K562 (cell line): Measurements from ENCODE around the gene PLAC1. TPM values are rescaled to one million over a fixed set of nuclear protein-coding genes. Genes with fewer than 3 reads are reported as not detected.

Experiments
- ATAC-seq: fragments of 200-7000 bp; cut with Tn5 transposase; 3 replicates; pipeline ENCODE4 v1.9.1; 2020; ENCODE audit warnings: moderate library complexity
- BruUV-seq: library from RNA; stranded (reverse); fragments of 400-500 nt; replicated peaks from 2 replicates; lab custom pipeline; 2021; lab: Mats Ljungman, UMichigan
- CTCF ChIA-PET: fragments of 300-600 bp; formaldehyde crosslinking; extraction: SDS; loops from one replicate; lab custom pipeline; 2021; ENCODE audit warnings: low intra/inter-chr PET ratio; lab: Yijun Ruan, JAX
- POLR2A ChIA-PET: fragments of 300-600, 350-650 bp; sonication (Branson Sonifier 250); formaldehyde crosslinking; extraction: SDS; loops from one replicate; lab custom pipeline; 2021; ENCODE audit warnings: antibody characterized with exemption, inconsistent platforms; lab: Yijun Ruan, JAX
- DNase-seq, 4 experiments: peaks; one replicate each; pipeline versions ENCODE4 v3.0.0 to v3.0.0-alpha.2; 2011 to 2018; ENCODE audit warnings: low spot score in 3 of 4, mixed read lengths in 3 of 4; ENCODE audit errors: extremely low read depth in 1 of 4
- FAIRE-seq: peaks from 2 replicates; lab custom pipeline; 2011; peaks lifted over from hg19 to GRCh38; lab: Jason Lieb, UNC
- H2AFZ ChIP-seq: 2 replicates; pipeline ENCODE4 v1.6.0; 2011; ENCODE audit warnings: low read depth, low read length, control low read depth, inconsistent platforms
- H3K27ac ChIP-seq: fragments of 200-600 bp; 3 replicates; pipeline ENCODE4 v1.8.0; 2011; ENCODE audit warnings: low read depth, mild to moderate bottlenecking, control low read depth, inconsistent platforms, low read length, moderate library complexity, mixed read lengths; ENCODE audit errors: extremely low read depth
- H3K27me3 ChIP-seq, 2 experiments: fragments of 300-600 bp in 1 of 2; 2 replicates in 1 of 2; 3 replicates in 1 of 2; pipeline versions ENCODE4 v1.6.0 to v1.8.0; 2011; ENCODE audit warnings: inconsistent platforms in 2 of 2, low read length in 2 of 2, mild to moderate bottlenecking in 1 of 2, mixed read lengths in 1 of 2, moderate library complexity in 1 of 2; ENCODE audit not compliant: control insufficient read depth in 2 of 2, insufficient read depth in 2 of 2
- H3K36me3 ChIP-seq: fragments of 300-600 bp; 3 replicates; pipeline ENCODE4 v1.8.0; 2011; ENCODE audit warnings: mild to moderate bottlenecking, low read length, inconsistent platforms; ENCODE audit not compliant: control insufficient read depth, insufficient read depth
- H3K4me1 ChIP-seq, 2 experiments: fragments of 200-600 bp in 1 of 2; replicated peaks in 1 of 2; 2 replicates in 1 of 2; 3 replicates in 1 of 2; pipeline versions ENCODE4 v1.5.1 to v1.8.0; 2011; ENCODE audit warnings: inconsistent platforms in 2 of 2, low read length in 2 of 2, mild to moderate bottlenecking in 1 of 2, mixed read lengths in 1 of 2, moderate library complexity in 1 of 2; ENCODE audit not compliant: control insufficient read depth in 2 of 2, insufficient read depth in 2 of 2
- H3K4me2 ChIP-seq: 2 replicates; pipeline ENCODE4 v1.6.1; 2011; ENCODE audit warnings: low read length, control low read depth, inconsistent platforms, mixed read lengths; ENCODE audit not compliant: insufficient read depth
- H3K4me3 ChIP-seq: fragments of 200-600 bp; sonication (generic), shearing (Covaris generic); 2 replicates; pipeline ENCODE4 v1.5.1; 2016; ENCODE audit warnings: control low read depth, inconsistent platforms
- H3K79me2 ChIP-seq: fragments of 200-600 bp; 3 replicates; pipeline ENCODE4 v1.8.0; 2011; ENCODE audit warnings: low read length, inconsistent platforms; ENCODE audit not compliant: control insufficient read depth, insufficient read depth
- H3K9ac ChIP-seq, 2 experiments: 2 replicates each; pipeline versions ENCODE4 v1.6.0 to v1.6.1; 2011; ENCODE audit warnings: low read depth in 2 of 2, low read length in 2 of 2, control low read depth in 1 of 2, inconsistent platforms in 1 of 2, mild to moderate bottlenecking in 1 of 2, mixed read lengths in 1 of 2; ENCODE audit not compliant: insufficient read depth in 1 of 2
- H3K9me1 ChIP-seq: one replicate; pipeline ENCODE4 v1.6.0; 2011; ENCODE audit warnings: inconsistent platforms, mild to moderate bottlenecking, low read length, moderate library complexity; ENCODE audit not compliant: control insufficient read depth, insufficient read depth
- H3K9me3 ChIP-seq: replicated peaks from 2 replicates; pipeline ENCODE4 v1.5.1; 2011; ENCODE audit warnings: low read depth, low read length, inconsistent platforms; ENCODE audit not compliant: control insufficient read depth, insufficient read depth
- H4K20me1 ChIP-seq: replicated peaks from 2 replicates; pipeline ENCODE4 v1.6.1; 2011; ENCODE audit warnings: low read length, inconsistent platforms, mixed read lengths; ENCODE audit not compliant: control insufficient read depth, insufficient read depth
- BMI1 ChIP-seq: fragments of 150-350 bp; IDR thresholded peaks from 2 replicates; pipeline ENCODE4 v1.6.1; 2014; ENCODE audit warnings: low read length
- CHAMP1 ChIP-seq: fragments of 450-650 bp; IDR thresholded peaks from 2 replicates; pipeline ENCODE4 v1.6.1; 2016; ENCODE audit warnings: mild to moderate bottlenecking
- NFXL1 ChIP-seq: fragments of 450-650 bp; formaldehyde crosslinking; IDR thresholded peaks from 2 replicates; pipeline ENCODE4 v1.4.0; 2021; ENCODE audit warnings: mild to moderate bottlenecking
- POU5F1 ChIP-seq: fragments of 150-350 bp; IDR thresholded peaks from 2 replicates; pipeline ENCODE4 v1.6.1; 2014; ENCODE audit warnings: borderline replicate concordance, low read length, low read depth, mild to moderate bottlenecking; ENCODE audit not compliant: partially characterized antibody
- WGBS: fragments of 100-300 bp; shearing (Covaris generic); methylation state at CpG from one replicate; pipeline ENCODE4 v1.1.6; 2016; ENCODE audit warnings: low coverage, mixed read lengths; ENCODE audit not compliant: insufficient coverage; ENCODE audit errors: missing lambda C conversion rate; 5-methylcytosine and 5-hydroxymethylcytosine counted together
- in situ Hi-C: fragments of 300-500 bp; cut with MboI; formaldehyde crosslinking; loops from 4 replicates; pipeline ENCODE4 v1.15.0; 2018; ENCODE audit warnings: inconsistent platforms, mixed read lengths
- intact Hi-C: fragments of 100-400 bp; cut with micrococcal nuclease; formaldehyde crosslinking; loops from 2 replicates; pipeline ENCODE4 v1.14.2; 2022
- polyA plus RNA-seq, 8 experiments: library from polyadenylated mRNA; depleted of rRNA in 4 of 8; stranded (reverse) in 5 of 8; unstranded in 3 of 8; fragments of >200 nt; fragmentation: Nextera tagmentation in 2 of 8; fragmentation: Illumina TruSeq in 1 of 8; extraction: Ambion mirVana in 2 of 8; extraction: Trizol in 1 of 8; gene quantifications; 2 replicates each; pipeline versions ENCODE4 v1.2.1 to v1.2.3, GENCODE V29; 2011 to 2014; ENCODE audit warnings: inconsistent platforms in 1 of 8, missing spikeins in 1 of 8
- total RNA-seq, 7 experiments: library from RNA; depleted of rRNA in 6 of 7; stranded (reverse); fragments of >200 nt in 6 of 7; fragmentation: Illumina TruSeq in 2 of 7; extraction: Trizol in 2 of 7; gene quantifications; 2 replicates each; pipeline versions ENCODE4 v1.2.1 to v1.2.3, GENCODE V29; 2011 to 2021; ENCODE audit warnings: low replicate concordance in 1 of 7
- TF ChIP-seq, protein P1 (sequence below): fragments of 200-600 bp; sonication (generic); IDR thresholded peaks from one replicate; pipeline ENCODE4 v1.6.1; 2012; ENCODE audit warnings: mild to moderate bottlenecking, low read depth, low read length, inconsistent platforms

The PLAC1 gene
- total and polyA plus RNA-seq, 9 of the 15 experiments (the other 6 are each of a cell fraction or from before 2014, with no cell fraction given): 0.82 to 9.1 (median 1.7) TPM

DNA sequence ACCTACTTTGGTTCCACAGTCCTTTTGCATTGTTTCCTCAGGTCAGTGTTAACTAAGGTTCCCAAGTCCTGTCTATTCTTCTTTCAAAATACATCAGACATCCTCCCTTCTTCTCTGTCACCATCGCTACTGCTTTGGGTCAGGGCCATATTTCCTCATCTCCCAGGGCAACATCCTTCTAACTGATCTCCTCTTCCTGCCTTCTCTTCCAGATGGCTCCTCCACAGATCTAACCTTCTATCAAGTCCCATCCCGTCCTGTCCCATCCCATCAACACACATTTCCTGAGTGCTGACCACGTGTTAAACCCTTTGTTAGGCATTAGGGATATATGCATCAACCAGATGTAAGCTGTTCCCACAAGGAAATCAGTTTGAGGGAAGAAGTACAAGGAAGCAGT, 25.9 kb downstream of the PLAC1 start (continued):
- no peak for TF ChIP-seq CHAMP1
- TF ChIP-seq, all 486 proteins: peak for 0

DNA sequence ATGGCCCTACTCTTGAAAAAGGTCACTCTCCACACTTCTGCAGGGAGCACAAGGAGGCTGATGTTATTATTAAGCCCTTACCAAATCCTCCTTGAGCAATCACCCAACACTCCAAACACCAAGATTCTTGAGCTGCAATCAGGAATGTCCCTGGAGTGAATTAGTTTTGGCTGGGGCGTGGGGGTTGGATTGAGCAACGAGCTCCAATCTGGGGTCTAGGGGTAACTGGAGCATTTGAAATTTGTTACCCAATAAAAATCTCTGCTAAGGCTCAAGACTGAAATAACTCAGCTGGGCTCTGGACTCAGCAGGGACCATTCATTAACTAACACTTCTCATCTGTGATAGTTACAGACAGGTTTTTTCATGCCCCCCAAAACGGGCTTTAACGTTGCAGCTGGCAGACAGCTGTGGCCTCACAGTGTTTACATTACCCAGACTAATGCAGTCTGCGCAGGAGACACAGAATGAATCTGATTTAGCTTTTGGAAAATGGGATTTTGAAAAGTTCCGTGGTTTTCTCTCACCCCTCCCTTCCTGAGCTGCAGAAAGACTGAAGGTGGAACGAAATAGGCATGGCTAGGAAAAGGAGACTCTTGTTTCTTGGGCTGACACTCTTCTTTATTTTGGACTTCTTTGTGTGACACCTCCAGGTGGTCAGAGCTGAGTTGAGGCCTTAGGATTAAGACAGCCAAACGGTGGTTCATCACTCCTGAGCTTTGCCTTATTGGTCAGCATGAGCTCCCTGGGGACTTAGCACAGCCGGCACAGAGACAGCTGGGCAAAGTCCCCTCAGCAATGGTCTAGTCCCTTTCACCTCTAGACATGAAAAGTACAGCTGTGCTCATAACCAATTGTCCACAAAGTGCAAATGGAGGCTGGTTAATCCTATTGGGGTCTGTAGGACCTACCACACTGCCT, 26.6 kb downstream of the PLAC1 start:
- in situ Hi-C loops: no loop called here
- BruUV-seq: no TSS peak
- DNase-seq (no peak), ATAC-seq (no peak), FAIRE-seq (no peak)
- no peaks in the 10 kb centered on the region for H3K36me3 ChIP-seq
- H3K27ac ChIP-seq: no peak overlapping the region
- CTCF ChIA-PET: no interaction called here
- H3K4me2 ChIP-seq: no peak overlapping the region
- intact Hi-C loops: no loop called here
- H3K27me3 ChIP-seq: no peaks in the 10 kb centered on the region; a peak in 1 of 5 replicates
- H3K79me2 ChIP-seq: no peaks in the 10 kb centered on the region
- 14% methylated on average over 8 of the region's 9 CpGs for WGBS
- POLR2A ChIA-PET: no interaction called here
- H3K4me3 ChIP-seq: no peak overlapping the region
- H3K9ac ChIP-seq: no peak overlapping the region
- H3K9me1 ChIP-seq: no peaks in the 10 kb centered on the region
- H4K20me1 ChIP-seq: no peaks in the 10 kb centered on the region
- no peak overlapping the region for H2AFZ ChIP-seq
- no peaks in the 10 kb centered on the region for H3K9me3 ChIP-seq
- peaks cover 0 to 2% of the 10 kb centered on the region in 2 experiments; a peak in 1 of 5 replicates for H3K4me1 ChIP-seq
- TF ChIP-seq POU5F1 (no peak), NFXL1 (CRISPR knock-in tag) (no peak), BMI1 (no peak)
- TF ChIP-seq, protein P1, sequence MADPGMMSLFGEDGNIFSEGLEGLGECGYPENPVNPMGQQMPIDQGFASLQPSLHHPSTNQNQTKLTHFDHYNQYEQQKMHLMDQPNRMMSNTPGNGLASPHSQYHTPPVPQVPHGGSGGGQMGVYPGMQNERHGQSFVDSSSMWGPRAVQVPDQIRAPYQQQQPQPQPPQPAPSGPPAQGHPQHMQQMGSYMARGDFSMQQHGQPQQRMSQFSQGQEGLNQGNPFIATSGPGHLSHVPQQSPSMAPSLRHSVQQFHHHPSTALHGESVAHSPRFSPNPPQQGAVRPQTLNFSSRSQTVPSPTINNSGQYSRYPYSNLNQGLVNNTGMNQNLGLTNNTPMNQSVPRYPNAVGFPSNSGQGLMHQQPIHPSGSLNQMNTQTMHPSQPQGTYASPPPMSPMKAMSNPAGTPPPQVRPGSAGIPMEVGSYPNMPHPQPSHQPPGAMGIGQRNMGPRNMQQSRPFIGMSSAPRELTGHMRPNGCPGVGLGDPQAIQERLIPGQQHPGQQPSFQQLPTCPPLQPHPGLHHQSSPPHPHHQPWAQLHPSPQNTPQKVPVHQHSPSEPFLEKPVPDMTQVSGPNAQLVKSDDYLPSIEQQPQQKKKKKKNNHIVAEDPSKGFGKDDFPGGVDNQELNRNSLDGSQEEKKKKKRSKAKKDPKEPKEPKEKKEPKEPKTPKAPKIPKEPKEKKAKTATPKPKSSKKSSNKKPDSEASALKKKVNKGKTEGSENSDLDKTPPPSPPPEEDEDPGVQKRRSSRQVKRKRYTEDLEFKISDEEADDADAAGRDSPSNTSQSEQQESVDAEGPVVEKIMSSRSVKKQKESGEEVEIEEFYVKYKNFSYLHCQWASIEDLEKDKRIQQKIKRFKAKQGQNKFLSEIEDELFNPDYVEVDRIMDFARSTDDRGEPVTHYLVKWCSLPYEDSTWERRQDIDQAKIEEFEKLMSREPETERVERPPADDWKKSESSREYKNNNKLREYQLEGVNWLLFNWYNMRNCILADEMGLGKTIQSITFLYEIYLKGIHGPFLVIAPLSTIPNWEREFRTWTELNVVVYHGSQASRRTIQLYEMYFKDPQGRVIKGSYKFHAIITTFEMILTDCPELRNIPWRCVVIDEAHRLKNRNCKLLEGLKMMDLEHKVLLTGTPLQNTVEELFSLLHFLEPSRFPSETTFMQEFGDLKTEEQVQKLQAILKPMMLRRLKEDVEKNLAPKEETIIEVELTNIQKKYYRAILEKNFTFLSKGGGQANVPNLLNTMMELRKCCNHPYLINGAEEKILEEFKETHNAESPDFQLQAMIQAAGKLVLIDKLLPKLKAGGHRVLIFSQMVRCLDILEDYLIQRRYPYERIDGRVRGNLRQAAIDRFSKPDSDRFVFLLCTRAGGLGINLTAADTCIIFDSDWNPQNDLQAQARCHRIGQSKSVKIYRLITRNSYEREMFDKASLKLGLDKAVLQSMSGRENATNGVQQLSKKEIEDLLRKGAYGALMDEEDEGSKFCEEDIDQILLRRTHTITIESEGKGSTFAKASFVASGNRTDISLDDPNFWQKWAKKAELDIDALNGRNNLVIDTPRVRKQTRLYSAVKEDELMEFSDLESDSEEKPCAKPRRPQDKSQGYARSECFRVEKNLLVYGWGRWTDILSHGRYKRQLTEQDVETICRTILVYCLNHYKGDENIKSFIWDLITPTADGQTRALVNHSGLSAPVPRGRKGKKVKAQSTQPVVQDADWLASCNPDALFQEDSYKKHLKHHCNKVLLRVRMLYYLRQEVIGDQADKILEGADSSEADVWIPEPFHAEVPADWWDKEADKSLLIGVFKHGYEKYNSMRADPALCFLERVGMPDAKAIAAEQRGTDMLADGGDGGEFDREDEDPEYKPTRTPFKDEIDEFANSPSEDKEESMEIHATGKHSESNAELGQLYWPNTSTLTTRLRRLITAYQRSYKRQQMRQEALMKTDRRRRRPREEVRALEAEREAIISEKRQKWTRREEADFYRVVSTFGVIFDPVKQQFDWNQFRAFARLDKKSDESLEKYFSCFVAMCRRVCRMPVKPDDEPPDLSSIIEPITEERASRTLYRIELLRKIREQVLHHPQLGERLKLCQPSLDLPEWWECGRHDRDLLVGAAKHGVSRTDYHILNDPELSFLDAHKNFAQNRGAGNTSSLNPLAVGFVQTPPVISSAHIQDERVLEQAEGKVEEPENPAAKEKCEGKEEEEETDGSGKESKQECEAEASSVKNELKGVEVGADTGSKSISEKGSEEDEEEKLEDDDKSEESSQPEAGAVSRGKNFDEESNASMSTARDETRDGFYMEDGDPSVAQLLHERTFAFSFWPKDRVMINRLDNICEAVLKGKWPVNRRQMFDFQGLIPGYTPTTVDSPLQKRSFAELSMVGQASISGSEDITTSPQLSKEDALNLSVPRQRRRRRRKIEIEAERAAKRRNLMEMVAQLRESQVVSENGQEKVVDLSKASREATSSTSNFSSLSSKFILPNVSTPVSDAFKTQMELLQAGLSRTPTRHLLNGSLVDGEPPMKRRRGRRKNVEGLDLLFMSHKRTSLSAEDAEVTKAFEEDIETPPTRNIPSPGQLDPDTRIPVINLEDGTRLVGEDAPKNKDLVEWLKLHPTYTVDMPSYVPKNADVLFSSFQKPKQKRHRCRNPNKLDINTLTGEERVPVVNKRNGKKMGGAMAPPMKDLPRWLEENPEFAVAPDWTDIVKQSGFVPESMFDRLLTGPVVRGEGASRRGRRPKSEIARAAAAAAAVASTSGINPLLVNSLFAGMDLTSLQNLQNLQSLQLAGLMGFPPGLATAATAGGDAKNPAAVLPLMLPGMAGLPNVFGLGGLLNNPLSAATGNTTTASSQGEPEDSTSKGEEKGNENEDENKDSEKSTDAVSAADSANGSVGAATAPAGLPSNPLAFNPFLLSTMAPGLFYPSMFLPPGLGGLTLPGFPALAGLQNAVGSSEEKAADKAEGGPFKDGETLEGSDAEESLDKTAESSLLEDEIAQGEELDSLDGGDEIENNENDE: no peak
